ENCODE data around the gene EPDR1. TPM values are rescaled to one million over a fixed set of nuclear protein-coding genes. Genes with fewer than 3 reads are reported as not detected.
A peak's percentile ranks its signal among the peaks of the same experiment; 100 is the strongest.

EPDR1 gene
- total and polyA plus RNA-seq, 12 donors = 7.8 to 75.0 (median 56.3) TPM

DNA sequence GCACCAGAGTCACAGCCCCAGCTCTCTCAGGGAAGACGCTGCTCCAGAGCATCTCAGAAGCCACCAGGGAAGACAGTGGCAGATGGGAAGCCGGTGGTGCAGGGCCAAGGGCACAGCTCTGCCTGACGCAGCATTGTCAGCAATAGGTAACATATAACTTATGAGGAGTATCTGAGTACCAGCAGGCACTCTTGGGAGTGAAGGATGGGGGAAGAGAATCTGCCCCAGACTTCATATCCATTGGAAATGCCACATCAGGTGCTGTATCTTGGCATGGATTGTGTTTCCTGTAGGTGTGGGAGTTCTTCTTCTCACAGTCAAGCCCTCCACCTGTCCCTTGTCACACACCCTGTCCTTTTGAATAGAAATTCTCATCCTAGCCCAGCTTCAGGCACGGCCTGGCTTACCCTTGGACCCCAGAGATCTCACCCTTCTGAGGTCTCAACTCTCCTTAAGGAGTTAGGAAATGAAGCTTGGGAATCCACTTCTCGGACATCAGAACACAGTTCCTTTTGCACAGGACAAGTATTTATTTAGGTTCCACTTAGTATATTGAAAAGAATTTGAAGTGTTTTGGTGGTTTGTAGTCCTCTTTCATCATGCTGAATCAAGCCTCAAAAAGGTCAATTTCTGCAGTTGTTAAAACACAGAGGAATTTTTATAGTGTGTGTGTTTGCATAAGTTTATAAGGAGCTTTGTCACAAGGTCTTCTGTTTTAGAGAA lies 9.9 kb downstream of the EPDR1 start:
- peaks cover 0 to 12% (median 4%) of the 10 kb centered on the region in 9 donors for H3K4me1 ChIP-seq
- H3K9me3 ChIP-seq = peaks cover 0 to 12% (median 7%) of the 10 kb centered on the region in 11 donors
- ATAC-seq (no peak), DNase-seq (no peak)
- no peaks in the 10 kb centered on the region for H3K36me3 ChIP-seq
- 85 to 91% methylated on average over 5 of the region's 5 CpGs for WGBS, 2 donors
- TF ChIP-seq, protein P1, sequence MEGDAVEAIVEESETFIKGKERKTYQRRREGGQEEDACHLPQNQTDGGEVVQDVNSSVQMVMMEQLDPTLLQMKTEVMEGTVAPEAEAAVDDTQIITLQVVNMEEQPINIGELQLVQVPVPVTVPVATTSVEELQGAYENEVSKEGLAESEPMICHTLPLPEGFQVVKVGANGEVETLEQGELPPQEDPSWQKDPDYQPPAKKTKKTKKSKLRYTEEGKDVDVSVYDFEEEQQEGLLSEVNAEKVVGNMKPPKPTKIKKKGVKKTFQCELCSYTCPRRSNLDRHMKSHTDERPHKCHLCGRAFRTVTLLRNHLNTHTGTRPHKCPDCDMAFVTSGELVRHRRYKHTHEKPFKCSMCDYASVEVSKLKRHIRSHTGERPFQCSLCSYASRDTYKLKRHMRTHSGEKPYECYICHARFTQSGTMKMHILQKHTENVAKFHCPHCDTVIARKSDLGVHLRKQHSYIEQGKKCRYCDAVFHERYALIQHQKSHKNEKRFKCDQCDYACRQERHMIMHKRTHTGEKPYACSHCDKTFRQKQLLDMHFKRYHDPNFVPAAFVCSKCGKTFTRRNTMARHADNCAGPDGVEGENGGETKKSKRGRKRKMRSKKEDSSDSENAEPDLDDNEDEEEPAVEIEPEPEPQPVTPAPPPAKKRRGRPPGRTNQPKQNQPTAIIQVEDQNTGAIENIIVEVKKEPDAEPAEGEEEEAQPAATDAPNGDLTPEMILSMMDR (IDR thresholded peaks at IDR 0.05) = no peak
- no peak overlapping the region for H3K27ac ChIP-seq
- H3K4me3 ChIP-seq = no peak overlapping the region
- H3K27me3 ChIP-seq = no peaks in the 10 kb centered on the region
- intact Hi-C loops (cut with DNase I) = no loop called here

DNA sequence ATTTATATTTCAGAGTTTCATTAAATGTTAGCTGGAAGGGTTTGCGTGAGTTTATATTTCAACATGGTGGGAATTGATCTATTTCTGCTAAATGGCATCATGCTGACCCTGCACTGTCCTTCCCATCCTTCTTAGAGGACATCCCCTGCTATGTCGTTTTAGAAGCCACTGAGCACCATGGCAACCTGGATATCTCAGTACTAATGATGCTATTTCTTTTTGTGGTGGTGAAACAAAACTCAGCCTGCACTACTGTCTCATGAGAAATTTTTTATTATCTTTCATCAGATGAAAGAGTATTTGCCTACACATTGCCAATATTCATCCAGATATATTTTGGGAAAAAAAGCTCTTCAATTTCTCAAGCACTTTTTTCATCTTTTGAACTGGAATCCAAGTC lies 12.1 kb downstream of the EPDR1 start:
- TF ChIP-seq, protein P1 (IDR thresholded peaks at IDR 0.05) = no peak
- H3K9me3 ChIP-seq = peaks cover 0 to 18% (median 3%) of the 10 kb centered on the region in 11 donors
- DNase-seq = no peak
- H3K27ac ChIP-seq = no peak overlapping the region
- no peaks in the 10 kb centered on the region for H3K36me3 ChIP-seq
- no peak for ATAC-seq
- WGBS, 2 donors = 68 to 70% methylated on average over 2 of the region's 2 CpGs
- intact Hi-C loops (cut with DNase I) = no loop called here
- no peaks in the 10 kb centered on the region for H3K27me3 ChIP-seq
- H3K4me3 ChIP-seq = no peak overlapping the region
- peaks cover 0 to 10% (median 3%) of the 10 kb centered on the region in 9 donors for H3K4me1 ChIP-seq

DNA sequence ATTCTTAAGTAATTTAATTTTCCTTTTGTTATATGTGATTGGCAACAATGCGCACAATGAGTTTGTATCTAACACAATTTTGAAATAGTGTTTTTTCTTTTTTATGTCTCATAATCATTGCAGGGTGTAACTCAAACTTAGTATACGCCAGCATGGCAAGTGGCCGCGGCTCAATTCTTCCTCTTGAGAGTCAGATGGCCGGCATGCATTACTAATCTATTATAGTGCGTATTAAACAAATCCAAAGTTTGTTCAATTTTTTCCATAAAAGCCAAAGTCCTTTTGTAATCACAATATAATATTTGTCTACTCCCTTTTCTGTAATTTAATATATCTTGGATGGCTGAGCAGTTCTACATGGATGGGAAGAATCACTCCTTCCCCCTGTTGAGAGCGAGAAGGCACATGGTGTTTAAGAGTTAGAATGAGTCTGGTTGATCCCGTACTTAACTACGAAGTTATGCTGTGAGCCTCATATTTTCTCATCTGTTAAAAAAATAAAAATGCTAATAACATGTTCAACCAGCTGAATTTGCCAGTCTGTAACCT lies 12.7 kb downstream of the EPDR1 start:
- Histone ChIP-seq H3K36me3 (no peaks in the 10 kb centered on the region), H3K9me3 (peaks cover 0 to 19% (median 3%) of the 10 kb centered on the region in 11 donors), H3K4me1 (peaks cover 0 to 9% (median 3%) of the 10 kb centered on the region in 9 donors), H3K4me3 (no peak overlapping the region), H3K27me3 (no peaks in the 10 kb centered on the region), H3K27ac (no peak overlapping the region)
- intact Hi-C loops (cut with DNase I) = no loop called here
- TF ChIP-seq, protein P1 (IDR thresholded peaks at IDR 0.05) = no peak
- 87 to 96% methylated on average over 9 of the region's 9 CpGs for WGBS, 2 donors
- ATAC-seq = no peak
- no peak for DNase-seq

DNA sequence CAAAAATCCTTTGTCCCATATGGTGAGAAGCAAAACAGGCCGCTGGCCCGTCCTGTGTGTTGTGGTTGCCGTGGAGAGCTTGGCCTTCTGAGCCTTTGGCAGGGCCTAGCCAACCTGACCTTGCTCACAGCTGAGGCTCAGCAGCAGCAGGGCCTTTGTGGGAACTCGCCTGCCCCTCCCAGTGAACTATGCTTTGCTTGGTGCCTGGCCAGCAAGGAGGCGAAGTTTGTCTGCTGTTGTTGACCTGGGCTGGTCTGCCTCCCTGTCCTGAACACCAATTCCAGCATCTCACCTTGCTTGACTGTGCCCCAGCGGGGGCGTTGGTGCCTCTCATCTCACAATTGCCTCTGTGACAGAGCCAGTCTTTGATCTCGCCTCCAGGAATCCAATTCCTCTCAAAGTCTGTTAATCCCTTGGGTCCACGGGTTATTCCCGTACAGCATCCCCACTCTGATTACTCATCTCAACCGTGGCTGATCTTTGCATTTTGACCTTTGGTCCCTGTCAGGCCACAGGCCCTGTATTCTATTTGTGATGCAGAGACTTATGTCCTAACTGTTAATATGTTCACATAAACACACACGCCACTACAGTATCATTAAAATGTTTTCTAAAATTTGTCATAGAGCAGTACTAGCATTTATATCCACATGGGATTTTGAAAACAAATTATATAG lies 22.6 kb downstream of the EPDR1 start:
- Histone ChIP-seq H3K4me3 (no peak overlapping the region), H3K36me3 (no peaks in the 10 kb centered on the region), H3K9me3 (peaks cover 0 to 9% (median 0%) of the 10 kb centered on the region in 11 donors), H3K4me1 (peaks cover 2 to 50% (median 30%) of the 10 kb centered on the region in 9 donors), H3K27ac (peak overlapping the region; percentile 25 to 87 (median 66)), H3K27me3 (no peaks in the 10 kb centered on the region)
- WGBS, 2 donors = 33 to 34% methylated on average over 12 of the region's 12 CpGs
- intact Hi-C loops (cut with DNase I) = no loop called here
- TF ChIP-seq, protein P1 (IDR thresholded peaks at IDR 0.05) = no peak
- DNase-seq (peak; percentile 80 to 83), ATAC-seq (peak; percentile 93 to 98 (median 95))

All from heart right ventricle (tissue), 16 donors.